Measurements from ENCODE around the gene OXCT2. TPM values are rescaled to one million over a fixed set of nuclear protein-coding genes. Genes with fewer than 3 reads are reported as not detected.

OXCT2 gene
- total and polyA plus RNA-seq, 9 of the 15 experiments (the other 6 are each of a cell fraction or from before 2014, with no cell fraction given) = 0.08 to 0.64 (median 0.22) TPM; not detected in 2

DNA sequence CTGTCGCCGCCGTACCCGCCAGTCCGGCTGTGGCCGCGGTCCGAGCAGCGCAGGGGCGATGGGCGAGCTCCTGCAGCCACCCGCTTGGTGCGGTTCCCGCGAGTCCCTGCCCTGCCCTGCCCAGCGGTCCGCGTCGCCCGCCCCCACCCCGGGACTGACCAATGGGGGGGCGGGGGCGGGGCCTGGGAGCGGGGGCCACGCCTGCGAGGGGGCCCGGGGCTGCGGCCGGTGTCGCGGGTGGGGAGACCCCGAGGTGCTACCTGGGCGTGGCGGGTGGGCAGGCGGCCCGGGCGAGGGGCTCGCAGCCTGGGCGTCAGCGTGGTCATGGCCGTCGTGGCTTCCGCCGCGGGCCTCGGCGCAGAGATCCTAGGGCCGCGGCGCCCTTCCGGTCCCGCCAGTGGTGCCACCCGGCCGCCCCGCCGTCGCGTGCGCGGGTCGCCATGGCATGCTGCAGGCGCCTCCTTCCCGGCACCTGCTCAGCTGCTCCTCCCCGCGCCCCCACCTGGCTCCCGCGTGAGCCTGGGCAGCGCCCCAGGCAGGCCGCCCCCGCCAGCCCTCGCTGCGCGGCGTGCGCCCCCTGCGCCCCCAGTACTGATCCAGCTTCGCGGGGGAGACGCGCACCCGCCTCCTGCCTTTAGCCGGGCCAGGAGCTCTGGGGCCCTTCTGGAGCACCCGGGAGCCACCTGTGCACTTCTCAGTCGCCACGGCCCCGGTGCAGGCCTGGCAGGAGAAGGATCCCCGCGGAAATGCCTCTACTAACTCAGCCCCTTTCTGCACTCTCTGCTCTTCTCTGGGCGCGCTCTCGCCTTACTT lies 17.8 kb upstream of the OXCT2 start, which contains the start of gene BMP8B (continued):
- 0 out of 2 replicates have a peak, but pooled peaks have one; percentile 2 for TF ChIP-seq REST (IDR thresholded peaks at IDR 0.05; ENCODE audit: borderline replicate concordance)
- TF ChIP-seq REST (CRISPR knock-in tag; IDR thresholded peaks at IDR 0.05; ENCODE audit: low read depth) = no peak
- TF ChIP-seq ZNF696 (CRISPR knock-in tag; conservative IDR thresholded peaks at IDR 0.05) = no peak
- no peak for TF ChIP-seq SRSF9 (IDR thresholded peaks at IDR 0.05; ENCODE audit: borderline replicate concordance, low read depth, low read length)
- no peak for TF ChIP-seq BRF1 (IDR thresholded peaks at IDR 0.05; ENCODE audit: borderline replicate concordance, extremely low read depth, insufficient read length)
- TF ChIP-seq ZNF274 (IDR thresholded peaks at IDR 0.05; ENCODE audit: borderline replicate concordance, low read depth, low read length) = no peak
- no peak for TF ChIP-seq LCOR (CRISPR knock-in tag; IDR thresholded peaks at IDR 0.05)
- TF ChIP-seq ZNF23 (CRISPR knock-in tag; IDR thresholded peaks at IDR 0.05) = no peak
- TF ChIP-seq MYNN (IDR thresholded peaks at IDR 0.05) = 0 out of 2 replicates have a peak, but pooled peaks have one; percentile 12
- TF ChIP-seq MYNN (CRISPR knock-in tag; IDR thresholded peaks at IDR 0.05) = 0 out of 2 replicates have a peak, but pooled peaks have one; percentile 29
- TF ChIP-seq ZNF12 (CRISPR knock-in tag; IDR thresholded peaks at IDR 0.05) = peak; percentile 74; the same call in 1 of the 2 replicates
- TF ChIP-seq RBM14 (IDR thresholded peaks at IDR 0.05; ENCODE audit: borderline replicate concordance, insufficient read depth, low read depth, low read length) = 0 out of 2 replicates have a peak, but pooled peaks have one; percentile 41
- TF ChIP-seq ETV1 (tag; conservative IDR thresholded peaks at IDR 0.05; ENCODE audit: low read depth) = no peak
- peak; percentile 52 for TF ChIP-seq HMGN3 (IDR thresholded peaks at IDR 0.05; ENCODE audit: borderline replicate concordance, extremely low read depth, insufficient read length, low read depth, low read length)
- TF ChIP-seq FOXP4 (CRISPR knock-in tag; IDR thresholded peaks at IDR 0.05; ENCODE audit: borderline replicate concordance) = peak; percentile 39; the same call in 1 of the 2 replicates
- TF ChIP-seq ELF1 (tag; IDR thresholded peaks at IDR 0.05) = peak; percentile 9; the same call in 1 of the 2 replicates
- peak; percentile 10; the same call in 1 of the 2 replicates for TF ChIP-seq ZNF224 (CRISPR knock-in tag; IDR thresholded peaks at IDR 0.05)
- no peak for TF ChIP-seq ZNF212 (CRISPR knock-in tag; IDR thresholded peaks at IDR 0.05)

Data from K562 (cell line).